Astrocyte of the cerebellum (primary cell): ENCODE measurements around the gene RHOBTB3.

Source experiments
- DNase-seq: peaks from one replicate; pipeline ENCODE4 v3.0.0-alpha.2; 2011; ENCODE audit warnings: low read depth
- H3K4me3 ChIP-seq: 2 replicates; pipeline ENCODE4 v1.5.1; 2011; ENCODE audit warnings: mild to moderate bottlenecking, low read depth, low read length, moderate library complexity
- in situ Hi-C: cut with HindIII; loops from 2 replicates; pipeline ENCODE4 v1.10.0; 2017; ENCODE audit warnings: low sequenced_read_pairs
- TF ChIP-seq, protein P1 (sequence below): IDR thresholded peaks from 2 replicates; pipeline ENCODE4 v1.5.1; 2012; ENCODE audit warnings: low read length, low read depth, moderate library complexity, mild to moderate bottlenecking; ENCODE audit errors: missing control alignments

RHOBTB3 gene

DNA sequence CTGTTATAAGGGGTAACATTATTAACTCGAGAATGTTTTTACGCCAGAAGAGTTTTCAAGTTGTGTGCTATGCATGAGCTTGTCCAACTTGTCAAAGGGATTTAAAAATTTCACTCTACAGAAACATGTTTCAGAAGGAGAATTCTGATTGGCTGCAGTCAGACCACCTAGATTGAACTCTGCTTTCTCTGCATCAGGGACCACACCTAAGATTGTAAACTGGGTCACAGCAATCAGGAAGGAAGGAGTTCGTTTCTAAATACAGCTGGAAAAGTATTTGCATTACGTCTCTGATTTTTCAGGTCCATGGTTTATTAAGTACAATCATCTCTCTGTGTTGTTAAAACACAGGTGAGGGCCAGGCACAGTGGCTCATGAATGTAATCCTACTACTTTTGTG, 85.6 kb downstream of the RHOBTB3 start:
- H3K4me3 ChIP-seq = no peak overlapping the region
- TF ChIP-seq, protein P1, sequence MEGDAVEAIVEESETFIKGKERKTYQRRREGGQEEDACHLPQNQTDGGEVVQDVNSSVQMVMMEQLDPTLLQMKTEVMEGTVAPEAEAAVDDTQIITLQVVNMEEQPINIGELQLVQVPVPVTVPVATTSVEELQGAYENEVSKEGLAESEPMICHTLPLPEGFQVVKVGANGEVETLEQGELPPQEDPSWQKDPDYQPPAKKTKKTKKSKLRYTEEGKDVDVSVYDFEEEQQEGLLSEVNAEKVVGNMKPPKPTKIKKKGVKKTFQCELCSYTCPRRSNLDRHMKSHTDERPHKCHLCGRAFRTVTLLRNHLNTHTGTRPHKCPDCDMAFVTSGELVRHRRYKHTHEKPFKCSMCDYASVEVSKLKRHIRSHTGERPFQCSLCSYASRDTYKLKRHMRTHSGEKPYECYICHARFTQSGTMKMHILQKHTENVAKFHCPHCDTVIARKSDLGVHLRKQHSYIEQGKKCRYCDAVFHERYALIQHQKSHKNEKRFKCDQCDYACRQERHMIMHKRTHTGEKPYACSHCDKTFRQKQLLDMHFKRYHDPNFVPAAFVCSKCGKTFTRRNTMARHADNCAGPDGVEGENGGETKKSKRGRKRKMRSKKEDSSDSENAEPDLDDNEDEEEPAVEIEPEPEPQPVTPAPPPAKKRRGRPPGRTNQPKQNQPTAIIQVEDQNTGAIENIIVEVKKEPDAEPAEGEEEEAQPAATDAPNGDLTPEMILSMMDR = no peak
- no peak for DNase-seq
- in situ Hi-C loops = no loop called here

DNA sequence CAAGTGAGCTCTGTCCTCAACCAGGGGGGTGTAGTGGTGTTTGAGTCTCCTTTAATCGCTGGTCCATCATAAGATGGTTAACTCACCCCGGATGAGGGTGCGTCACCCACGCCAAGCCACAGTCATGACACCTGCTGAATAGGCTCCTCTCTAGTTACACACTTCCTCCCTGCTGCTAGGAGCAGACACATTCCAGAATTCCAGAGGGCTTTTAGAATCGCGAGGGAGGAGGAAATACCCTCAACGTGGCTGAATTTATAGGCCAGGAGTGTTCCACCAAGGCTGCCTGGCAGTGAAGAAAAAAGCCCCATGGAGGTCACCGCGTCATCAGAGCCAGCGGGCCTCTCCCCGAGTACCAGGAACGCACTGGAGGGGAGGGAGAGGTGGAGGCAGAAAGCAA, 86.3 kb downstream of the RHOBTB3 start:
- no peak overlapping the region for H3K4me3 ChIP-seq
- TF ChIP-seq, protein P1 = no peak
- DNase-seq = no peak
- in situ Hi-C loops = no loop called here

DNA sequence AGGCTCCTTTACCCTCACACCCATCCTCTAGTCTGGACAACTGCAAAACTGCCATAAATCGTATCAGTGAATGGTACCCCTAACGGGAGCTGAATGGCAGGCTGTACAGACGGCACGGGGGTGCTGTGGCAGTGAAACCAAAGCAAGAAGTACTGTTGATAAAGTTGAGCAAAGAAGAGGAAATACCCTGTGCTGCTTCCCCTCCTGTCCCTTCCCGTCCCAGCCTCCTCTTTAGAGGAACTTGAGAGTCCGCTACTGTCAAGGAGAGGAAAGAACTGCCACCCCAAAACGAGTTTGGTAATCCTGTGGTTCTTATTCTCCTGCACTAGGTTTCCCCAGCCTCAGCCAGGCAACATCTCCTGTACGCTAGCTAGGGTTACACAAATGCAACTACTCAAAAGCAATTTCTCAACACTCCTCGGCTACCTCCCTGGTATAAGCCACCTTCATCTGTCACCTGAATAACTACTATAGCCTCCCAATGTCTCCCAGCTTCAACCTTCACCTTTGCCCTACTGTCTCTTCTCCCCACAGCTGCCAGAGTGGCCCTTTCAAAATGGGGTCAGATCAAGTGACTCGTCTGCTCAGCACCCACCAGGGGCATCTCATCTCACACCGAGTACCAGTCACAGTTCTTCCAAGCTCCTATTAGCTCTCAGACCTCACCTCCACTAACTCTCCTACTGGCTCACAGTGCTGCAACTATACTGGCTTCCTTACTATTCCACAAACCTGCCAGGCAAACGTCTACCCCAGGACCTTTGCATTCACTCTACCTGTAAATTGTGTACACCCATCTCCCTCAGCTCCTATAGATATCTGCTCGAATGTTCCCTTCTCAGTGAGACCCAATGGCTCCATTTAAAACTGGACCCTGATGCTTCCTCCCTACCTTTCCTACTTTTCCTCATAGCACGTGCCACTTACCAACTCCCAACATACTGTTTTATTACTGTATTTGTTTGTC, 87.3 kb downstream of the RHOBTB3 start:
- TF ChIP-seq, protein P1 = no peak
- no peak overlapping the region for H3K4me3 ChIP-seq
- no peak for DNase-seq
- in situ Hi-C loops = no loop called here

DNA sequence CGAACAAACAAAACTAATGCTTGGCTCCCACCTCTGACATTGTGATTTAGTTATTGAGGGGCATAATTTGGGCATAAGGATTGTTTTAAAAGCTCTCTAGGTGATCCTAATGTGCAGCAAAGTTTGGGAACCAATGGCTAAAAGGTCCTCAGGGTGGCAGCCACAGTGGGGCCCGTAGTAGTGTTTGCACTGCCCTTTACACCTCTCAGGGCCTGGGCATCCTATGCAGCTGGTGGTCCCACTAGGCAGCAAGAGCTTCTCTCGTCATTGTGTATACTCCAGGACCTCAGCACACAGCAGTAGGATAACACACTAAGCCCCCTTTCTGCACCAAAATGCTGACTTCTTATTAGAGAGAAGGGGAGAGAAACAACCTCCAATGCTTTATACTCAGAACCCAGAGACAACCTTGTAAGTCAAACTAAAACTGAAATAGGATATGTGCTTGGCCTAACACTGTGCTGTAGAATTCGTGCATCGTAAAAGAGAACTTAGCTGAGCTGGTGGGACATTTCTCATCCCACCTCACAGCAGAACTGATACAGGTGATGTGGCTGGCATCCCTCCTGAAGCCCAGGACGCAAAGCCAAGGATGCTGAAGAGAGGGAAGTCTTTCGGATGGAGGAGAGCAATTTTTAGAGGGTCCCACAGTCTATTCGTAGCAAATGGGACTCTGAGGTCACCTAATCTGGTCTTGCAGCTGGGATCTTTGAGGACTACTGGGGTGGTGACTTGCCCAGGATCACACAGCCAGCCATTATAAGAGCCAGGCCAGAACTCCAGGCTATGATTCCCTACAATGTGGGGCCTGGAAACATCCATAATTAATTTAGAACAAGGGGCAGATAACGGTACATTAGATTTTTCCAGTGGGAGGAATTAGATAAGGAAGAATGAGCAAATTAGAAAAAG, 90.2 kb downstream of the RHOBTB3 start:
- TF ChIP-seq, protein P1 = no peak
- no peak for DNase-seq
- in situ Hi-C loops = no loop called here
- H3K4me3 ChIP-seq = peak overlapping the region; percentile 65

DNA sequence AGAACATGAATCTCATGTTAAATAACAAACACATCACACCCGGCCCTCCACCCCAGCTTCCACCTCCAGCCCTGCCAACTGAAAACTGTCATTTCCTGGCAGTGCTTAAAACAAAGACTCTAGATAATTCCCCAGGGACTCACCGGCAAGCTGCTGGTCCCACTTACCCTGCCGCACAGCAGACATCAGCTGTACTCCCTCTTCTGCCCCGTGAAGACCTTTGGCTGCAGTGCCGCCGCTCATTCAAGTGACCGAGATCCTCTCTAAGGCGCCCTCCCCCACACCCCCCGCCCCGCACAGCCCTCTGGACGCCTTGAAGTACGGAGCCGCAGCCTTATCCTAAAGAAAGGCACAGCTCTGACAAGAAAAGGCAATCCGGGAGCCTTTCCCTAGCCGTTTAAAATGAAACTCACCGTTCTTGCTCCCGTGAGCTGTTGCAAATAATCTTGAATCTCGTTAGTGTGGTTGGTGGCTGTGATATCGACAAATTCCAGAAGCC, 91.0 kb downstream of the RHOBTB3 start:
- H3K4me3 ChIP-seq = peak overlapping the region; percentile 65
- no peak for DNase-seq
- TF ChIP-seq, protein P1 = no peak
- in situ Hi-C loops = no loop called here

DNA sequence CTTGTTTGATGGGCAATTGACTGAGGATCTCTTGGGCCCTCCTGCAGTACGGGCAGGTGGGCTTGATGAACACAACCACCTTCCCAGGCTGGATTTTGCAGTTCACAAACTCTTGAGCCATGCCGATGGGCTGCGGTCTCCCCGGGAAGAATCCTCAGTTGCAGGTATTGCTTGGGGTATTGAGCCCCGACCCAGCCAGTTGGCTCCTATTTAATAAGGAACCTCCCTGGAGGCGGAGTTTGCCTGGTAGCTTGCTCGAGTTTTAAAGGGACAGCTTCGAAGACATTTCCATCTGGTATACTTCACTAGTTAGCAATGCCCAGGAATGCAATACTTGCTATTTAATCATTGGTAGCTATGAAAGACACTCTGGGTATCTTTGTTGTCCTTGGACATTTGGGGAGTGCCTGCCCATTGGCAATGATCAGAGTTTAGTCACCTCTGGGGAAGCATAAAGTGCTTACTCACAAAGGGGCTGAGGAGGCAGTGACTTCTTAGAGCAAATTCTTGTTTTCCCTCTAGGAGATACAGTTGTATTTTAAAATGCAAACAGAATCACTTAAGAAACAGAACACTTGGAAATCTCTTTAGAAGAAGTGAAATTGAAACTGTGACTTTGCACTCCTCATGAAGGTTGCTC, 91.5 kb downstream of the RHOBTB3 start, which contains the start of gene GLRX:
TSS of gene GLRX (minus strand) at position 185 of the 640 bp plus-strand sequence. CDS start at position 121, 64 bp downstream.
- in situ Hi-C loops = no loop called here
- TF ChIP-seq, protein P1 = no peak
- peak; percentile 66 for DNase-seq
- peak within 1 kb of the TSS; percentile 65 for H3K4me3 ChIP-seq
